Heart left ventricle (tissue), 16 donors: Measurements from ENCODE around the gene HOOK2. TPM values are rescaled to one million over a fixed set of nuclear protein-coding genes. Genes with fewer than 3 reads are reported as not detected.
A peak's percentile ranks its signal among the peaks of the same experiment; 100 is the strongest.

ENCODE experiments used
- ATAC-seq, 4 donors: fragments of 200-7000 bp; cut with Tn5 transposase; one replicate each; pipeline ENCODE4 v1.9.1; 2020 to 2022; ENCODE audit warnings: moderate library complexity in 4 of 4, mild to moderate bottlenecking in 3 of 4, moderate number of reproducible peaks in 1 of 4
- DNase-seq, 5 donors: peaks; one replicate each; pipeline ENCODE4 v3.0.0-alpha.2; 2020
- H3K27ac ChIP-seq, 12 donors: fragments of 200-600 bp; sonication (generic) in 4 of 12; one replicate each; pipeline versions ENCODE4 v1.5.0 to v1.8.0; 2016 to 2022; ENCODE audit warnings: mild to moderate bottlenecking in 2 of 12
- H3K27me3 ChIP-seq, 9 donors: fragments of 200-600 bp; sonication (generic) in 2 of 9; one replicate each; pipeline versions ENCODE4 v1.5.1 to v1.8.0; 2016 to 2022; ENCODE audit warnings: mild to moderate bottlenecking in 3 of 9
- H3K36me3 ChIP-seq, 9 donors: fragments of 200-600 bp; sonication (generic) in 2 of 9; one replicate each; pipeline versions ENCODE4 v1.5.0 to v1.8.0; 2018 to 2022; ENCODE audit warnings: mild to moderate bottlenecking in 2 of 9
- H3K4me1 ChIP-seq, 12 donors: fragments of 200-600 bp; sonication (generic) in 4 of 12; one replicate each; pipeline versions ENCODE4 v1.5.0 to v1.8.0; 2016 to 2022; ENCODE audit warnings: mild to moderate bottlenecking in 3 of 12
- H3K4me3 ChIP-seq, 12 donors: fragments of 200-600 bp; sonication (generic) in 4 of 12; one replicate each; pipeline versions ENCODE4 v1.5.0 to v1.8.0; 2017 to 2022; ENCODE audit warnings: mild to moderate bottlenecking in 9 of 12, moderate library complexity in 4 of 12
- H3K9me3 ChIP-seq, 12 donors: fragments of 200-600 bp; sonication (generic) in 4 of 12; one replicate each; pipeline versions ENCODE4 v1.5.0 to v1.8.0; 2016 to 2022; ENCODE audit warnings: mild to moderate bottlenecking in 1 of 12
- POLR2A ChIP-seq, 2 donors: fragments of 450-650 bp; IDR thresholded peaks; one replicate each; pipeline ENCODE4 v1.6.1; 2017; ENCODE audit warnings: antibody characterized with exemption in 2 of 2, mild to moderate bottlenecking in 2 of 2, moderate library complexity in 2 of 2
- WGBS, 4 donors: extraction: QIAGEN DNeasy Blood & Tissue Kit in 2 of 4; methylation state at CpG; one replicate each; pipeline versions ENCODE4 v1.1.5 to v1.1.7; 2013 to 2018; 5-methylcytosine and 5-hydroxymethylcytosine counted together
- intact Hi-C, 10 donors: fragments of 100-400 bp; cut with DNase I; formaldehyde crosslinking; loops; one replicate each; pipeline versions ENCODE4 v1.11.1 to v1.14.2; 2022
- polyA plus RNA-seq, 2 donors: library from polyadenylated mRNA; stranded (reverse); fragments of 200-250 nt; gene quantifications; one replicate each; pipeline ENCODE4 v1.2.3, GENCODE V29; 2013
- total RNA-seq, 9 donors: library from RNA; depleted of rRNA in 2 of 9; stranded (reverse); fragments of >200 nt in 2 of 9; fragmentation: NEBNext Ultra II Directional in 3 of 9; extraction: Animal tissue kit (Norgen Biotek cat#: 25700) in 3 of 9; gene quantifications; one replicate each; pipeline versions ENCODE4 v1.1.0 to v1.2.4, GENCODE V29; 2016 to 2023
- TF ChIP-seq, protein P1 (sequence below), 12 donors: fragments of 200-600 bp; sonication (generic) in 4 of 12; IDR thresholded peaks; one replicate each; pipeline versions ENCODE4 v1.5.0 to v1.8.0; 2018 to 2022; ENCODE audit warnings: antibody characterized with exemption in 12 of 12, mild to moderate bottlenecking in 5 of 12
- donor health status: ischemic (EF 13 %, LVEDD 7.1; RV severe dilation, severe dysfunction).
- donor health status: healthy with polysubstance abuse.
- donor health status: DM: no; HTN: yes; CAD: no.
- donor health status: DM: no; HTN: no; CAD: no.
- donor health status: ischemic (EF 25% LVEDD 6.9; RV normal size, moderate dysfunction).
- donor health status: ischemic (EF 25% LVEDD 5.7; RV mildly dilated, moderate dysfunction).
- donor health status: healthy.
- donor health status: DM: yes; HTN: yes; CAD: no.
- donor health status: ischemic (EF 35%, LVEDD 5.7; RV mildly dilated, moderate dysfunction).
- donor health status: nonischemic (EF 11% LVEDD 7.7; RV severe dilation, severe dysfunction).
- donor health status: DM: yes; HTN: yes; CAD: no.
- donor health status: PGD.
- donor health status: ischemic (EF 29% LVEDD 5.4; RV normal size, mild dysfunction).
- donor health status: nonischemic (EF 23%, LVEDD 6.1; RV moderate dilation, normal function).

The HOOK2 gene
- total and polyA plus RNA-seq, 11 donors: 29.9 to 90.1 (median 62.6) TPM

DNA sequence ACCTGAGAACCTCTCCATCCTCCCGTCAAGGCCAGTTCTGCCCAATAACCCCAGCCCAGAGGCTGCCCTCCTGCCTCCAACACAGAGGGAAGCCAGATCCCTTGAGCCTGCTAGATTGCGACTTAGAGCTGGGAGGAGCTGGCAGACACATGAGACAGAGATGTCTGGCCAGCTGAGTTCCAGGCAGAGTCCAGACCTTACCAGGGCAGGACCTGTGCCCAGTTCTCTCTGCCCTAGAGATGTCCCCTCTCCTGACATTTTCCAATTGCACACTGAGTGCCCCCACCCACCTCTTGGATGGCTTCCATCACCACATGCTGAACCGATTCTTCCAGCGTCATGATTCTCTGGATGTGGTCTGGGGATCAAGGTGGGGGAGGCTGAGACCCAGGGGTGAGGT lies 3.0 kb downstream of the HOOK2 start:
- Histone ChIP-seq H3K4me3 (peak overlapping the region in 1 of 12 donors; percentile 26), H3K36me3 (peaks cover 0 to 31% (median 16%) of the 10 kb centered on the region in 9 donors), H3K27me3 (no peaks in the 10 kb centered on the region), H3K27ac (peak overlapping the region; percentile 63 to 98 (median 92)), H3K9me3 (no peaks in the 10 kb centered on the region), H3K4me1 (peaks cover 0 to 56% (median 23%) of the 10 kb centered on the region in 12 donors)
- TF ChIP-seq, protein P1, sequence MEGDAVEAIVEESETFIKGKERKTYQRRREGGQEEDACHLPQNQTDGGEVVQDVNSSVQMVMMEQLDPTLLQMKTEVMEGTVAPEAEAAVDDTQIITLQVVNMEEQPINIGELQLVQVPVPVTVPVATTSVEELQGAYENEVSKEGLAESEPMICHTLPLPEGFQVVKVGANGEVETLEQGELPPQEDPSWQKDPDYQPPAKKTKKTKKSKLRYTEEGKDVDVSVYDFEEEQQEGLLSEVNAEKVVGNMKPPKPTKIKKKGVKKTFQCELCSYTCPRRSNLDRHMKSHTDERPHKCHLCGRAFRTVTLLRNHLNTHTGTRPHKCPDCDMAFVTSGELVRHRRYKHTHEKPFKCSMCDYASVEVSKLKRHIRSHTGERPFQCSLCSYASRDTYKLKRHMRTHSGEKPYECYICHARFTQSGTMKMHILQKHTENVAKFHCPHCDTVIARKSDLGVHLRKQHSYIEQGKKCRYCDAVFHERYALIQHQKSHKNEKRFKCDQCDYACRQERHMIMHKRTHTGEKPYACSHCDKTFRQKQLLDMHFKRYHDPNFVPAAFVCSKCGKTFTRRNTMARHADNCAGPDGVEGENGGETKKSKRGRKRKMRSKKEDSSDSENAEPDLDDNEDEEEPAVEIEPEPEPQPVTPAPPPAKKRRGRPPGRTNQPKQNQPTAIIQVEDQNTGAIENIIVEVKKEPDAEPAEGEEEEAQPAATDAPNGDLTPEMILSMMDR (IDR thresholded peaks at IDR 0.05): no peak
- 29 to 48% (median 37%) methylated on average over 4 of the region's 4 CpGs for WGBS, 4 donors
- DNase-seq (peak; percentile 62 to 91 (median 78)), ATAC-seq (peak; percentile 73 to 83 (median 77))
- intact Hi-C loops: no loop called here

- Histone ChIP-seq H3K36me3 (peaks cover 0 to 38% (median 19%) of the 10 kb centered on the region in 9 donors), H3K4me1 (peaks cover 0 to 61% (median 21%) of the 10 kb centered on the region in 12 donors), H3K9me3 (no peaks in the 10 kb centered on the region), H3K4me3 (no peak overlapping the region), H3K27ac (peak overlapping the region in 8 of 12 donors; percentile 4 to 98 (median 93)), H3K27me3 (no peaks in the 10 kb centered on the region)
- intact Hi-C loops: no loop called here
- no peak for DNase-seq
- 95 to 97% (median 97%) methylated on average over 13 of the region's 13 CpGs for WGBS, 4 donors
- TF ChIP-seq POLR2A (IDR thresholded peaks at IDR 0.05): no peak
- TF ChIP-seq, protein P1 (IDR thresholded peaks at IDR 0.05): no peak
- ATAC-seq: no peak
Measured at GRCh38 chr19:12770922-12771321, 4.4 kb downstream of the HOOK2 start.

GRCh38 chr19:12769689-12770088 lies 5.7 kb downstream of the HOOK2 start:
- no peak for TF ChIP-seq POLR2A (IDR thresholded peaks at IDR 0.05)
- TF ChIP-seq, protein P1 (IDR thresholded peaks at IDR 0.05): no peak
- Histone ChIP-seq H3K27me3 (no peaks in the 10 kb centered on the region), H3K4me3 (no peak overlapping the region), H3K27ac (peak overlapping the region in 2 of 12 donors; percentile 9 to 41), H3K4me1 (peaks cover 0 to 59% (median 16%) of the 10 kb centered on the region in 12 donors), H3K9me3 (no peaks in the 10 kb centered on the region), H3K36me3 (peaks cover 0 to 49% (median 23%) of the 10 kb centered on the region in 9 donors)
- intact Hi-C loops: loop anchor here in 4 of 10 donors (5.0 kb wide), 2 partner anchors 33 to 78 kb away; partner anchors contain the start of genes PRDX2 (in 1 of the 4) and THSD8 (in 1 of the 4)
- no peak for DNase-seq
- ATAC-seq: no peak
- WGBS, 4 donors: 63 to 68% (median 66%) methylated on average over 28 to 37 of the region's 37 CpGs

DNA sequence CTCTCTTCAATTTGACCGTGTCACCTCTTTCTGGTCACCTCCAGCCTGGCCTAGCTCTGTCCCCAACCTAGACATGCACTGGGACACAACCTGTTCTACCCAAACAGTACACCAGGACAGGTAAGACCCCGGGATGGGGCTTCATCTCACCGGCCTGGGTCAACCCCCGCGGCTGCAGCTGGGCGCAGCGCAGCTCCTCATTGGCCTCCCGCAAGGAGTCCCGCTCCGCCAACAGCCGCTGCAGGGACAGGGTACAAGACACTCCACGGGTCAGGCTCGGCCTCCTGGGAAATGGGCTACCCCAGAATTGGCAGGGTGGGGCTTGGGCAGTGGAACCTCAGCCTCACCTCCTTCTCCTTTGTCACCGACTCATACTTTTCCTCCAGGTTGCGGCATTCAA lies 7.7 kb downstream of the HOOK2 start:
- Histone ChIP-seq H3K9me3 (no peaks in the 10 kb centered on the region), H3K36me3 (peaks cover 0 to 62% (median 32%) of the 10 kb centered on the region in 9 donors), H3K4me3 (no peak overlapping the region), H3K4me1 (peaks cover 0 to 46% (median 9%) of the 10 kb centered on the region in 12 donors), H3K27ac (no peak overlapping the region), H3K27me3 (no peaks in the 10 kb centered on the region)
- intact Hi-C loops: loop anchor here in 4 of 10 donors (5.0 kb wide), 2 partner anchors 35 to 80 kb away; partner anchors contain the start of genes PRDX2 (in 1 of the 4) and THSD8 (in 1 of the 4)
- ATAC-seq (no peak), DNase-seq (no peak)
- 95 to 98% (median 96%) methylated on average over 8 to 15 of the region's 15 CpGs for WGBS, 4 donors
- TF ChIP-seq, protein P1 (IDR thresholded peaks at IDR 0.05): no peak
- no peak for TF ChIP-seq POLR2A (IDR thresholded peaks at IDR 0.05)
